ENCODE data around the gene PPA1.
"Not testable (repeated sequence)": the region's sequence is repeated elsewhere in the genome, so short reads cannot be mapped to it uniquely, and the experiment has no call there.

Gene PPA1

GRCh38 chr10:70223728-70224127, 9.5 kb downstream of the PPA1 start:
- no peak overlapping the region for H3K4me3 ChIP-seq (ENCODE audit: low read depth, low read length)

GRCh38 chr10:70222811-70223447, 10.3 kb downstream of the PPA1 start:
- not testable (repeated sequence) for H3K4me3 ChIP-seq (ENCODE audit: low read depth, low read length)

More at GRCh38 chr10:70223728-70224127, 9.5 kb downstream of the PPA1 start:
- no peak for TF ChIP-seq CTCF (IDR thresholded peaks at IDR 0.05; ENCODE audit: borderline replicate concordance, insufficient read depth, low read depth, low read length)

GRCh38 chr10:70222340-70222794, 10.9 kb downstream of the PPA1 start:
- no peak for TF ChIP-seq CTCF (IDR thresholded peaks at IDR 0.05; ENCODE audit: borderline replicate concordance, insufficient read depth, low read depth, low read length)
- no peak overlapping the region for H3K4me3 ChIP-seq (ENCODE audit: low read depth, low read length)

- H3K4me3 ChIP-seq (ENCODE audit: low read depth, low read length), result no peak overlapping the region
These were observed 12.2 kb downstream of the PPA1 start for GRCh38 chr10:70221030-70221429.

GRCh38 chr10:70212879-70213278, 20.4 kb downstream of the PPA1 start:
- no peak overlapping the region for H3K4me3 ChIP-seq (ENCODE audit: low read depth, low read length)
- no peak for TF ChIP-seq CTCF (IDR thresholded peaks at IDR 0.05; ENCODE audit: borderline replicate concordance, insufficient read depth, low read depth, low read length)

More at GRCh38 chr10:70221030-70221429, 12.2 kb downstream of the PPA1 start:
- TF ChIP-seq CTCF (IDR thresholded peaks at IDR 0.05; ENCODE audit: borderline replicate concordance, insufficient read depth, low read depth, low read length), result no peak

GRCh38 chr10:70212277-70212676, 21.0 kb downstream of the PPA1 start:
- H3K4me3 ChIP-seq (ENCODE audit: low read depth, low read length), result no peak overlapping the region
- TF ChIP-seq CTCF (IDR thresholded peaks at IDR 0.05; ENCODE audit: borderline replicate concordance, insufficient read depth, low read depth, low read length), result no peak

GRCh38 chr10:70206762-70207161, 26.5 kb downstream of the PPA1 start:
- TF ChIP-seq CTCF (IDR thresholded peaks at IDR 0.05; ENCODE audit: borderline replicate concordance, insufficient read depth, low read depth, low read length), result no peak
- H3K4me3 ChIP-seq (ENCODE audit: low read depth, low read length), result no peak overlapping the region
